Heart right ventricle (tissue), 16 donors: ENCODE measurements around the gene SPEN. TPM values are rescaled to one million over a fixed set of nuclear protein-coding genes. Genes with fewer than 3 reads are reported as not detected.

ENCODE experiments used
- ATAC-seq, 8 donors: fragments of 200-7000 bp; cut with Tn5 transposase; one replicate each; pipeline ENCODE4 v1.9.1; 2020; ENCODE audit warnings: mild to moderate bottlenecking in 8 of 8, moderate library complexity in 8 of 8, moderate number of reproducible peaks in 1 of 8
- DNase-seq, 2 donors: peaks; one replicate each; pipeline ENCODE4 v3.0.0-alpha.2; 2020
- H3K27ac ChIP-seq, 10 donors: fragments of 200-600 bp; sonication (generic) in 2 of 10; one replicate each; pipeline versions ENCODE4 v1.5.0 to v1.8.0; 2020 to 2022; ENCODE audit warnings: mild to moderate bottlenecking in 3 of 10
- H3K27me3 ChIP-seq, 7 donors: fragments of 200-600 bp; one replicate each; pipeline ENCODE4 v1.8.0; 2021 to 2022; ENCODE audit warnings: mild to moderate bottlenecking in 2 of 7
- H3K36me3 ChIP-seq, 9 donors: fragments of 200-600 bp; sonication (generic) in 1 of 9; one replicate each; pipeline versions ENCODE4 v1.5.0 to v1.8.0; 2020 to 2022; ENCODE audit warnings: mild to moderate bottlenecking in 2 of 9
- H3K4me1 ChIP-seq, 9 donors: fragments of 200-600 bp; sonication (generic) in 1 of 9; one replicate each; pipeline versions ENCODE4 v1.5.0 to v1.8.0; 2020 to 2022; ENCODE audit warnings: mild to moderate bottlenecking in 4 of 9
- H3K4me3 ChIP-seq, 10 donors: fragments of 200-600 bp; sonication (generic) in 2 of 10; one replicate each; pipeline versions ENCODE4 v1.5.0 to v1.8.0; 2020 to 2022; ENCODE audit warnings: mild to moderate bottlenecking in 7 of 10, moderate library complexity in 2 of 10
- H3K9me3 ChIP-seq, 11 donors: fragments of 200-600 bp in 10 of 11; sonication (generic) in 2 of 11; one replicate each; pipeline versions ENCODE4 v1.5.0 to v1.8.0; 2013 to 2022; ENCODE audit warnings: mild to moderate bottlenecking in 2 of 11, control low read depth in 1 of 11, moderate library complexity in 1 of 11
- WGBS, 2 donors: extraction: QIAGEN DNeasy Blood & Tissue Kit; methylation state at CpG; one replicate each; pipeline ENCODE4 v1.1.7; 2013; ENCODE audit warnings: inconsistent platforms in 1 of 2; 5-methylcytosine and 5-hydroxymethylcytosine counted together
- intact Hi-C, 10 donors: fragments of 100-400 bp; cut with DNase I; formaldehyde crosslinking; loops; one replicate each; pipeline versions ENCODE4 v1.11.1 to v1.14.2; 2022
- polyA plus RNA-seq, 2 donors: library from polyadenylated mRNA; stranded (reverse); fragments of 200-250 nt; gene quantifications; one replicate each; pipeline ENCODE4 v1.2.3, GENCODE V29; 2013
- total RNA-seq, 10 donors: library from RNA; stranded (reverse); fragmentation: NEBNext Ultra II Directional in 3 of 10; extraction: Animal tissue kit (Norgen Biotek cat#: 25700) in 3 of 10; gene quantifications; one replicate each; pipeline versions ENCODE4 v1.2.1 to v1.2.4, GENCODE V29; 2021 to 2023
- TF ChIP-seq, protein P1 (sequence below), 9 donors: fragments of 200-600 bp; sonication (generic) in 2 of 9; IDR thresholded peaks; one replicate each; pipeline versions ENCODE4 v1.5.0 to v1.8.0; 2021 to 2022; ENCODE audit warnings: antibody characterized with exemption in 9 of 9, mild to moderate bottlenecking in 5 of 9, moderate library complexity in 1 of 9
- donor health status: Arrhythmogenic right ventricular cardiomyopathy.
- donor health status: ischemic (EF 13 %, LVEDD 7.1; RV severe dilation, severe dysfunction).
- donor health status: healthy with polysubstance abuse.
- donor health status: DM: no; HTN: yes; CAD: no.
- donor health status: DM: no; HTN: no; CAD: no.
- donor health status: ischemic (EF 25% LVEDD 6.9; RV normal size, moderate dysfunction).
- donor health status: ischemic (EF 25% LVEDD 5.7; RV mildly dilated, moderate dysfunction).
- donor health status: healthy.
- donor health status: DM: yes; HTN: yes; CAD: no.
- donor health status: Ischemic cardiomyopathy.
- donor health status: ischemic (EF 35%, LVEDD 5.7; RV mildly dilated, moderate dysfunction).
- donor health status: nonischemic (EF 11% LVEDD 7.7; RV severe dilation, severe dysfunction).
- donor health status: DM: yes; HTN: yes; CAD: no.
- donor health status: PGD.
- donor health status: ischemic (EF 29% LVEDD 5.4; RV normal size, mild dysfunction).
- donor health status: nonischemic (EF 23%, LVEDD 6.1; RV moderate dilation, normal function).

SPEN gene
- total and polyA plus RNA-seq, 12 donors: 11.2 to 34.4 (median 27.1) TPM

DNA sequence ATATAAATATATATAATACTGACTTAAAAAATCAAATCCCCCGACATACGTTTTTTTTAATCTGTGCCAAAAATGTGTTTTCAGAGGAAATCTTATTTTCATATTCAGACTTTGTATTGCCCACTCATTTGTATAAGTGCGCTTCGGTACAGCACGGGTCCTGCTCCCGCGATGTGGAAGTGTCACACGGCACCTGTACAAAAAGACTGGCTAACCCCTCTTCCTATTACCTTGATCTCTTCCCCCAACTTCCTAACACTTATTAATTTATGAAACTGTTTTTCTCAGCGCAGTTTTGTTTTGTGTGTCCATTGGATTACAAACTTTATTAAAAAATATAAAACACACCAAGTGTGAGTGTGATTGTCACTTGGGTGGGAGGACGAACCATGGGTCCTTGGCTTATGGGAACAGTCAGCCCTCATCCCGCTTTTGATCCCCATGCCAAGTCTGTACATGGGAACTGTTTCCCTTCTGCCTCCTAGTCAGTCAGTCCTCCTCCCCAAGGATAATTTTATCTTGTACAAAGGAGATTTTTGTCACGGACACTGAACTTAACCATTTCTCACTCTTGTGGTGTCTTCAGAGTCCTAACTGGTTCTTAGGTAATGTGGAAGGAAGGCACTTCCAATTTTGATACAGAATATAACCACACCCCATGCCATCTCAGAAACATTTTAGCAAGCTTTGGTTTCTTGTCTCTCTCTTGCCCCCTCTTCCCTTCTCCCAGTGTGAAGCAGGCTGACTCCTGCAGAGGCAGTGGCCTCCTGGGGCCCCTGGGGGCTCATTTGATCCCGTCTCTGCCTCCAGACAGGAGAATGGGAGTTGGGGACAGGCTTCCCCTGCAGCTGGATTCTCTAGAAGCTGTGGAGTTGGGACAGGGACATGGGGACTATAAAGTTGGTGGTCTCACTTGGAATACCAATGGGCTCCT is 92.9 kb downstream of the SPEN start:
- Histone ChIP-seq H3K9me3 (no peaks in the 10 kb centered on the region), H3K27me3 (no peaks in the 10 kb centered on the region), H3K4me1 (peaks cover 3 to 22% (median 9%) of the 10 kb centered on the region in 9 donors), H3K27ac (peak overlapping the region in 1 of 10 donors; percentile 54), H3K36me3 (peaks cover 0 to 100% (median 80%) of the 10 kb centered on the region in 9 donors), H3K4me3 (no peak overlapping the region)
- intact Hi-C loops: no loop called here
- DNase-seq (no peak), ATAC-seq (no peak)
- whole genome bisulfite sequencing, 2 donors: 91% methylated on average over 13 of the region's 13 CpGs
- TF ChIP-seq, protein P1, sequence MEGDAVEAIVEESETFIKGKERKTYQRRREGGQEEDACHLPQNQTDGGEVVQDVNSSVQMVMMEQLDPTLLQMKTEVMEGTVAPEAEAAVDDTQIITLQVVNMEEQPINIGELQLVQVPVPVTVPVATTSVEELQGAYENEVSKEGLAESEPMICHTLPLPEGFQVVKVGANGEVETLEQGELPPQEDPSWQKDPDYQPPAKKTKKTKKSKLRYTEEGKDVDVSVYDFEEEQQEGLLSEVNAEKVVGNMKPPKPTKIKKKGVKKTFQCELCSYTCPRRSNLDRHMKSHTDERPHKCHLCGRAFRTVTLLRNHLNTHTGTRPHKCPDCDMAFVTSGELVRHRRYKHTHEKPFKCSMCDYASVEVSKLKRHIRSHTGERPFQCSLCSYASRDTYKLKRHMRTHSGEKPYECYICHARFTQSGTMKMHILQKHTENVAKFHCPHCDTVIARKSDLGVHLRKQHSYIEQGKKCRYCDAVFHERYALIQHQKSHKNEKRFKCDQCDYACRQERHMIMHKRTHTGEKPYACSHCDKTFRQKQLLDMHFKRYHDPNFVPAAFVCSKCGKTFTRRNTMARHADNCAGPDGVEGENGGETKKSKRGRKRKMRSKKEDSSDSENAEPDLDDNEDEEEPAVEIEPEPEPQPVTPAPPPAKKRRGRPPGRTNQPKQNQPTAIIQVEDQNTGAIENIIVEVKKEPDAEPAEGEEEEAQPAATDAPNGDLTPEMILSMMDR (IDR thresholded peaks at IDR 0.05): no peak

DNA sequence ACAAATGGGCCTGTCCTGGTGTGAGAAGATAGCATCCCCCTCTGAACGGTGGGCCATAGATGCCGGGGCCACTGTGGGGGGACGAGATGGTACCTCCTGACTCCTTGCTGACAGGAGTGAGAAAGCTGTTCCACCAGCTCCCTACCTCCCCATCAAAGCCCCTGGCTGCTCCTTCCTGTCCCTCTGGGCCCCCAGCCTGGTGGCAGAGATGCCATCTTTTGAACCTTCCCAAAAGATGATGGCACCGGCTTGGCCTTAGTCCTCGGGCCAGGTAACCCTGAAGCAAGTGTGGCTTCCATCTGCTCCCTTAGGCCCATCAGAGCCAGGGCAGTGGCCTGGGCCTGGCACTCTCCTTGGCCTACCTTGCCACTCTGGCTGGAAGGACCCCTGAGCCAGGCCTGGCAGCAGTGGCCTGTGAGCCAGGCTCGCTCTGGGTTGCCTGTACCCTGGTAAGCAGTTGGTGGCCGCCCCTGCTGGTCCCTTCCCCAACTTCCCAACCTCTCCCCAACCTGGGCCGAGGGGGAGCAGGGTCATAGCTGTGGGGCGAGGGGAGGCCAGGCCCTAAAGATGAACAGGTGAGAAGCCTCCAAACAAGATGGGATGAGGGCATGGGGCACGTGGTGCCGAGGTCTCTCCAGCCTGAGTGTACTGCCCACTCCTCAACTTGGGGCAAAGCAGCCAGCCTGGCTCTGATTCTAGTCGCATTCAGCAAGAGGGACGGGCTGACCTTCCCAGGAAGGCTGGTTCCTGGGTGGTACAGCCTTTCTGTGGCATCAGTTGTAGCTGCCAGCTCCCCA is 93.7 kb downstream of the SPEN start:
- WGBS, 2 donors: 90% methylated on average over 13 of the region's 13 CpGs
- intact Hi-C loops: no loop called here

DNA sequence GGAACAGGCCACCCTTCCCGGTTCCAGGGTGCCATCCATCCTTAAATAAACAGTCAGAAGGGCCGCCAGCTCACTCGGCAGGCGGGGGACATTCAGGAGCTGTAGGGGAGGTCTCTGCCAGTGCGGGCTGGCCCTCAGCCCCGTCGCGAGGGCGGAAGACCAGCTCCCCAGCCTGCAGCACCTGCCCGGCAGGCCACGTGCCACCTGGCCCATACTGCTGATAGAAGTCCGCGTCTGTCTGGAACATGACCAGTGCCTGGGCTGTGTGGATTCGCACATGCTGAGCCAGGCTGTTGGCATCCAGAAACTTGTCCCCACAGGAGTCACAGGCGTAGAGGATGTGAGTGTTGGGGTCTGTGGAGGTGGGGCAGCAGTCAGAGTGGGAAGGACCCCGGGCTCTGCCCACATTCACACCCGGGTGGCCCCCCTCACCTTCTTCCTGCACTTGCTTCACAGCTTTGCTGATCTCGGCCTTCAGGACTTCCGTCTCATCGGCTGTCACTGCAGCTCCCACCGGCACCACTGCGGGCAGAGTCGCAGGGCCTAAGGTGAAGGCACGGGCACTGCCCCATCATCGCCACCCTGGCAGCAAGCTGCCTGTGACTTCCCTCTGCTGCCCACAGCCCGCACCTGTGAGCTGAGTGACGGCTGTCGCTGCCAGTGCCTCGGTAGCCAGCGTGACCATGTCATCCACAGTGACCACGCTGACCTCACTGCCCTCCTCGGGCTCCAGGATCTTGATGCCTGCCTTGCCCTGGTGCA is 94.6 kb downstream of the SPEN start:
- Histone ChIP-seq H3K36me3 (peaks cover 0 to 100% (median 84%) of the 10 kb centered on the region in 9 donors), H3K9me3 (no peaks in the 10 kb centered on the region), H3K4me3 (no peak overlapping the region), H3K27ac (no peak overlapping the region), H3K4me1 (peaks cover 3 to 22% (median 9%) of the 10 kb centered on the region in 9 donors), H3K27me3 (no peaks in the 10 kb centered on the region)
- intact Hi-C loops: no loop called here
- 89 to 90% methylated on average over 32 of the region's 32 CpGs for WGBS, 2 donors
- no peak for DNase-seq
- no peak for ATAC-seq
- TF ChIP-seq, protein P1 (IDR thresholded peaks at IDR 0.05): no peak

More for the DNA sequence above, 93.7 kb downstream of the SPEN start:
- ATAC-seq: no peak
- Histone ChIP-seq H3K4me1 (peaks cover 3 to 22% (median 9%) of the 10 kb centered on the region in 9 donors), H3K36me3 (peaks cover 0 to 100% (median 84%) of the 10 kb centered on the region in 9 donors), H3K27me3 (no peaks in the 10 kb centered on the region), H3K4me3 (no peak overlapping the region), H3K9me3 (no peaks in the 10 kb centered on the region), H3K27ac (no peak overlapping the region)
- TF ChIP-seq, protein P1 (IDR thresholded peaks at IDR 0.05): no peak
- no peak for DNase-seq
